CD4-positive, alpha-beta T cell treated with Interleukin-12 subunit alpha and Interleukin-12 subunit beta, for 1 hour (primary cell): ENCODE data around the gene NCOA3.
"Not testable (repeated sequence)": the region's sequence is repeated elsewhere in the genome, so short reads cannot be mapped to it uniquely, and the experiment has no call there.

Experiments used
- DNase-seq: peaks from one replicate; pipeline ENCODE4 v3.0.0-alpha.2; 2020

The NCOA3 gene

DNA sequence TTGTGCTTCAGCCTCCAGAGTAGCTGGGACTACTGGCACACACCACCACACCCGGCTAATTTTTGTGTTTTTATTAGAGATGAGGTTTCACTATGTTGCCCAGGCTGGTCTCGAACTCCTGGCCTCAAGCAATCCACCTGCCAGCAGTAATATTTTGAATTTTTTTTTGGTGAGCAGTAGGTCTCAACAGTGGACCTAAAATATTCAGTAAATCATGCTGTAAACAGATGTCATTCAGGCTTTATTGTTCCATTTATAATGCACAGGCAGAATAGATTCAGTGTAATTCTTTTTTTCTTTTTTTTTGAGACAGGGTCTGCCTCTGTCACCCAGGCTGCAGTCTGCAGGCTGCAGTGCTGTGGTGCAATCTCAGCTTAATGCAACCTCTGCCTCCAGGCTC lies 69.7 kb downstream of the NCOA3 start:
- no peak for DNase-seq

DNA sequence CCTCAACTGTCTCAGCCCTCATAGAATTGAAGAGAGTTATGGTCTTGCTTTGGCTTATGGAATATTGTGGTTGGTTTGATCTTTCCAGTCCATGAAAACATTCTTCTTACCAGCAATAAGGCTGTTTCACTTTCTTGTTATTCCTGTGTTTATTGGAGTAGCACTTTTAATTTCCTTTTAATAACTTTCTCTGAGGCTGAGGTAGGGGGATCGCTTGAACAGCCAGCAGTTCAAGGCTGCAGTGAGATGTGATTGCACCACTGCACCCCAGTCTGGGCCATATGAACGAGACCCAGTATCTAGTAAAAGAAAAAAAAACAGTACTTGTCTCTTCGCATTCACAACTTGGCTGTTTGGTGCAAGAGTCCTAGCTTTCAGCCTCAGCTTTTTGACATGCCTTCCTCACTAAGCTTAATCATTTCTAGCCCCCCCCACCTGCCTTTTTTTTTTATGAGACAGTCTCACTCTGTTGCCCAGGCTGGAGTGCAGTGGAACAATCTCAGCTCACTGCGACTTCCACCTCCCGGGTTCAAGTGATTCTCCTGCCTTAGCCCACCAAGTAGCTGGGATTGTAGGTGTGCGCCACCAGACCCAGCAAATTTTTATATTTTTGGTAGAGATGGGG lies 70.5 kb downstream of the NCOA3 start:
- DNase-seq = no peak

DNA sequence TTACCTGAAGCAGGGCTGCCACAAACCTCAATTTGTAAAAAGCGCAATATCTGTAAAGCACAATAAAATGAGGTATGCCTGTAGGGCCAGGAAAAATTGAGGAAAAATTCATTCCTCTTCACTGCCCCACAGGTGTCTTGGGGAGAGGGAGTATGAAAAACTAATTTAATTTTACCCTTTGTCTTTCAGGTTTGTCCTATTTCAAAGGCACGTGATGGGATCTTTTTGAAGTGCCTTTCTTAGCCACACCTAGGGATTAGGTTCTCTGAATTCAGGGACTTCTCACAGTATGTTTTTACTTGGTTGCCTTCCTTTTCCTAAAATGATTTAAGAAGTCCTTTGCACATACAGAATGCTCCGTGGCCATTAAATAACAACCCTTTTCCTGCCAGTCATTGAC lies 71.9 kb downstream of the NCOA3 start:
- no peak for DNase-seq

DNA sequence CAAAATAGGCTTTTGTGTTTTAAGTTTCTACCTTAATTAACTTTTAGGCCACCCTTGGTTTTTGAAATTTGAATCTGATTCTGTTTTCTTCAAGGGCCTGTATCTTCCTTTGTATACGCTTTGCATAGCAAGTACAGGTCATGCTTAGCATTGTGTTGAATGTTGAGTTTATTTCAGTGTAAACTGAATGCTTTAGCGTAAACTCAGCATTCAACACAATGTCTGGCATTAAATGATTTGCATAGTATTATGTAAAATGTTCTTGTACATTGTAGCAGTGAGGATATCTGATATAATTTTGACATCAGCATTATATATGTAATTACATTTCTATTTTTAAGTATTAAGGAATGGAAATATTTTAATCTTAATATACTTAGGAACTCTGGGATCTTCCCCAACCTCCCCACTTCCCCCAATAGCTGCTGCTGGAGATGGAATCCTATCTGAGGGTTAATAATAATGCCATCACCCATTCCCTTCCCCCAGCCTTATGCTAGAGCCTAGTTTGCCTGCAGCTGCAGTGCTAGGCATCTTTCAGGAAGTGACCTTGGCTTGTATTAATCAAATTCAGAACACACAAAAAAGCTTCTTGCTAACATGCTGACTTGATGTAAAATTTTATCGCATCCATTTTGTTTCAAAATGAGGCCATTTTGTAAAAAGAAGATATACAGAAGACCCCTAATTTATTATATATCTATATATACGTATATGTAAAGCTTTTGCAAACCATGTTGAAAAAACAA lies 73.1 kb downstream of the NCOA3 start:
- DNase-seq = peak; percentile 6

DNA sequence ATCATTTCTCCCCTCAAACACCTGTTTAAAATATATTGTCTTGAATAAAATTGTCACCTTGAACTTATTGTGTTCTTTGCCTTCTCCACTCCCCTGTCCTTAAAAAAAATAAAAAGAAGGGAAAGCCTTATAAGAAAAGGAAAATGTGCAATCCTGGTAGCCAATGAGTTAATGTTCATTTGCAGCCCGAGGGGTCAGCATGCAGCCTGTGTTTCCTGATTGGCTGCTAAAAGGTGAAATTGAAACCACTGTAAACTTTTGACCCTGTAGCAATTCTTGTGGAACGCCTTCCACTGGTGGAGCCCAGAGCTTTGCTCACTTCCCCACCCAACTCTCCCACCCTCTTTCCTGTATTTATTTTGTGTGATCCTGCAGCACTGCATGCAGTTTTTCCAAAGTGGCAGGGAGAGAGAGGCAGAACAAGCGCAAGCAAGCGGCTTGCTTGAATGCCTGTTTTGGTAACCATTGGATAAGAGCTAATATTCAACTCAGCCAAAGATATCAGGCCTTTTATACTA lies 74.9 kb downstream of the NCOA3 start:
- peak; percentile 14 for DNase-seq

DNA sequence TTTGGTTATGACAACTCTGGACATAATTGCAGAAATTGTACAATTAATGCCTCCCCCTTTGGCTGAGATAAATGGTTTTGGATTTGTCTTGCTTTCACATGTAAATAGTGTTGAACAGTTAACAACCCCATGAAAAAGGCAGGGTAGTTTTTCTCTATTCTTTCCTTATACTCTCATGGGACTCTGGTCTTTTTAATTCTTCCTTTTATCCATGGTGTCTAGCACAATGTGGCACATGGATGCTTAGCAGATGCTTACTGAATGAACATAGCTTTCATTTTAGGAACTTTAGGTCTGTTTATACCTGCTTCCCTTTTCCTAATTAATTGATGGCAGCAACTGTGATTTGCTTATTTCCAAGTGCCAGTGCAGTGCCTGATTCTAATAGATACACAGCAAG lies 75.6 kb downstream of the NCOA3 start:
- DNase-seq = no peak

DNA sequence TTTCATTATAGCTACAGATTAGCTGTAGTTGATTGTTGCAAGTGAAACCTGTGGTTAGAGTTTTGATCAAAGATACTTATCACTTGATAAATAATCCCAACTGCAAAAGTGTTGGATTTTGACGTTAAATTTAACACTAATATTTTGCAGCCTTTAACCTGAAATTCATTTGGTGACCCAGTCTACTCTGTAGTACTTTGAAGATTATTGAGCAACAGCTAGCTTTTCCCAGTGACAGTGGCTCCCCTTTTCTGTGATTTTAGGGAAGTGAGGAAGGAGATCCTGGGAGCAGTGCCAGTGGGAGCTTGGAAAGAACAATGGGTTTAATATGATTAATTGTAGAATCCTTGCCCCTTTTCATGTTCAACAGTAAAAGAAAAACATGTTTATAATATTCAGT lies 76.9 kb downstream of the NCOA3 start:
- no peak for DNase-seq

DNA sequence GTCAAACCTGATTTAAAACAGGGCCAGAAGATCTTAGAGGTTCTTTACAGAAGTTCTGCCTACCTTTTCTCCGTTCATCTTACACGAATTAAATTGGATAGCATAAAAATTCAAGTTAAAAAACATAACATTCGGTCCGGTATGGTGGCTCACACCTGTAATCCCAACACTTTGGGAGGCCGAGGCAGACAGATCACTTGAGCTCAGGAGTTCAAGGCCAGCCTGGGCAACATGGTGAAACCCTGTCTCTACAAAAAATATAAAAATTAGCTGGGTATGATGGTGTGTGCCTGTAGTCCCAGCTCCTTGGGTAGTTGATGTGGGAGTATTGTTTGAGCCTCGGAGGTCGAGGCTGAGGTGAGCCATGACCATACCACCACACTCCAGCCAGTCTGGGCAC lies 79.0 kb downstream of the NCOA3 start:
- DNase-seq = not testable (repeated sequence)

DNA sequence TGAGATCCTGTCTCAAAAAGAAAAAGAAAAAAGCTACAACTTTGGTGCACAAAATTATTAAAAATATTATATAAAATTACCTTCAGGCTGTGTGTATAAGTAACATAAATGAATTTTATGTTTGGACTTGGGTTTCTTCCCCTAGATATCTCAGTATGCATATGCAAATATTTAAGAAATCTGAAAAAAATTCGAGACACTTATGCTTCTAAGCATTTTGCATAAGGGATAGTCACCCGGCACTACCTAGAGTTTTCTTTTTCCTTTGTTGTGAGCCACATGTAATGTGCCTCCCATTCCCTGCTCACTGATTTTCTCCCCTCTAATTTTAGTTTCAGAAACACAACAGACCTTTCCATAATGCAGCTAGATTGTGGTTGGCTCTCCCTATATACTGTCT lies 79.4 kb downstream of the NCOA3 start:
- no peak for DNase-seq

DNA sequence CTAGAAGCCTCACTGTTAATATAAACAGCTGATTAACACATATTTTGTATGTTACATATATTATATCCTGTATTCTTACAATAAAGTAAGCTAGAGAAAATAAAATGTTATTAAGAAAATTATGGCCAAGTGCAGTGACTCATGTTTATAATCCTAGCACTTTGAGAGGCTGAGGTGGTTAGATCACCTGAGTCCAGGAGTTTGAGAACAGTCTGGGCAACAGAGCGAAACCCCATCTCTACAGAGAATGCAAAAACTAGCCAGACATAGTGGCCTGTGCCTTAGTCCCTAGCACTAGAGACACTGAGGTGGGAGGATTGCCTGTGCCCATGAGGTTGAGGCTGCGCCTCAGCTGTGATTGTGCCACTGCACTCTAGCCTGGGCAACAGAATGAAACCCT lies 81.9 kb downstream of the NCOA3 start:
- no peak for DNase-seq

DNA sequence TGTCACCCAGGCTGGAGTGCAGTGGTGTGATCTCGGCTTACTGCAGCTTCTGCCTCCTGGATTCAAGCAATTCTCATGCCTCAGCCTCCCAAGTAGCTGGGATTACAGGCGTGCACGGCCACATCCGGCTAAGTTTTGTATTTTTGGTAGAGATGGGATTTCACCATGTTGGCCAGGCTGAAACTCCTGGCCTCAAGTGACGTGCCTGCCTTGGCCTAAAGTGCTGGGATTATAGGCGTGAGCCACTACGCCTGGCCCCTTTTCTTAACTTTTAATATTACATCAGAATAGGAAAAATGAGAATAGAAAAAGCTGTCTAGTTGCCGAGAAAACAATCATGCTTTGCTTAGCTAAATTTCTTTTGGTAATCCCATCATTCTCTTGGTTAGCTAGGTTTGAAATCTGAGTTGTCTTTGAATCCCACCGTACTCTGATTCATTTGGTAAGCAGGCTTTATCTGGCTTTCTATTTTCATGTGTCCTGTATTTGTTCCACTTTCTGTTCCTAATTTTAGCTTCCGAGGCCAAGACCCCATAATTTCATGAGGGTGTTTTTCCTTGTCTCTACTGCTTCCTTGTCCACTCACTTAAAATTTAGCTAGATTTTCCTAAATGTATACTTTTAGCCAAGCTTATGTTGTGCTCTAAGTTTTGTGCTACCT lies 83.5 kb downstream of the NCOA3 start:
- DNase-seq = no peak

DNA sequence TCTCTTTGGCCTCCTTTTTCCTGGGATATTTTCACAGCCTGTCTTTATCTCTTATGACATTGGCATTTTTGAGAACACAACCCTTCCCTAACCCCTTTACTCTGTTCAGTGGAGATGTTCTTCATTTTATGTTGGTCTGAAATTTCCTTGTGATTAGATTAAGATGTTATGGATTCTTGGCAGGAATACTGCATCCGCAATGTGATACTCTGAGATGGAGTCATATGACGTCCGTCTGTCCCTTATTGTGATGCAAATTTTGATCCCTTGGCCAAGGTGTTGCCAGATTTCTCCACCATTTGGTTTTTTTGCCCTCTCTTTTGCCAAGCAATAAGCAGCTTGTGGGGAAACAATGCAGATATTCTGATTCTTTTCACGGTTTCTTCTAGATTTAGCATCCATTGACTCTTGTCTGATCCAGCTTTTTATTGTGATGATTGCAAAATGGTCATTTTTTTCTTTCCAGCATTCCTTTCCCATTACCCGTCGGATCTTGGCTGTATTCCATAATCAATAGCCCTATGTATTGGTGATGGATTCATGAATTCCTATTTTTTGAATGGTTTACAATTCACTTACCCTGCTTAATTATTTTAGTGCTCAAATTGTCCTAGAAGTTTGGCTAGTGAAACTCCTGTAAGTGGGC lies 85.1 kb downstream of the NCOA3 start:
- no peak for DNase-seq

DNA sequence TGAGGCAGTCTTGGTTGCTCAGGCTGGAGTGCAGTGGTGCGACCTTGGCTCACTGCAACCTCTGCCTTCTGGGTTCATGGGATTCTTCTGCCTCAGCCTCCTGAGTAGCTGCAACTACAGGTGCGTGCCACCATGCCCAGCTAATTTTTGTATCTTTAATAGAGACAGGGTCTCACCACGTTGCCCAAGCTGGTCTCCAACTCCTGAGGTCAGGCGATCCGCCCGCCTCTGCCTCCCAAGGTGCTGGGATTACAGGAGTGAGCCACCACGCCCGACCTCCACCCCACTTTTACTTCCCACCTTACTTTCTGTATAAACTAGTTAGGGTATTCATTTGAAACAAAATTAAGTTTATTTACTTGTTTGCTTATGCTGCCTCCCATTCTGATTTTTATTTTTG lies 86.5 kb downstream of the NCOA3 start:
- DNase-seq = no peak

DNA sequence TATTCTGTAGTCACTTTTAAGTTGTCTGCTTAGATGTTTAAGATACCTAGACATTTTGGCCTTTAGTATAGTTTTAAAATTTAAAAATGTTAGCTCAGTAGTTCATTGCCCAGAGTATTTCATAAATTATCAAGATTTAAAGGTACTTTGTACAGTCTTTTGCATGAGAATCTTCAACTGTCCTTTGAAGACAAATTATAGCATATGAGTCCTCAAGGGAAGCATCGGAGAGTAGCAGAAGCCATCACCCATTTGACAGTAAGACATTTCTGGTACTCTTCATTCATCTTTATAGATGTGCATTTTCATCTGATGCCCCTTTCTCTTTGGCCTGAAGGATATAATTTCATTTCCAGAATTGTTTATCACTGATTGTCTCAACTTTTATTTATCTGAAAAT lies 89.5 kb downstream of the NCOA3 start:
- DNase-seq = no peak

DNA sequence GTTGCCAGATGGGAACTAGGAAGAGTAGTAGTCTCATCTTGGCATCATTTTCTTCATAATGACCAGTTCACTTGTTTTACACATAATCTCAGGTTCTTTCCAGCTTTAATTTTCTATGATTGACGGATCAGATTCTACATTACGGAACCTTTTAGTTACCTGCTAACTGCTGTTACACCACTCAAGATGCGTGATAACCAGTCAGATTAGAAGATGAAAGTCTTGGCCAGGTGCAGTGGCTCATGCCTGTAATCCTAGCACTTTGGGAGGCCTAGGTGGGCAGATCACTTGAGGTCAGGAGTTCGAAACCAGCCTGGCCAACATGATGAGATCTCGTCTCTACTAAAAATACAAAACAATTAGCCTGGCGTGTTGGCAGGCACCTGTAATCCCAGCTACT lies 92.5 kb downstream of the NCOA3 start:
- DNase-seq = no peak

DNA sequence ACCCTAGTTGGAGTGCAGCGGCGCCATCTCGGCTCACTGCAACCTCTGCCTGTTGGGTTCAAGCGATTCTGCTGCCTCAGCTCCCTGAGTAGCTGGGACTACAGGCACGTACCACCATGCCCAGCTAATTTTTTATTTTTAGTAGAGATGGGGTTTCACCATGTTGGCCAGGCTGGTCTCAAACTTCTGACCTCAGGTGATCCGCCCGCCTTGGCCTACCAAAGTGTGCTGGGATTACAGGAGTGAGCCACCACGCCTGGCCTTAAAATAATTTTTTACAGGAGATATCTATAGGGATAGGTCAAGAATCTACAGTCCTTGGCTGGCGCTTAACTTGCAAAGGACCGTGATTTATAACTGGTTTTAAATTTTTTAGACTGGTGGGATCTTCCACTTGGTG lies 93.5 kb downstream of the NCOA3 start:
- not testable (repeated sequence) for DNase-seq

DNA sequence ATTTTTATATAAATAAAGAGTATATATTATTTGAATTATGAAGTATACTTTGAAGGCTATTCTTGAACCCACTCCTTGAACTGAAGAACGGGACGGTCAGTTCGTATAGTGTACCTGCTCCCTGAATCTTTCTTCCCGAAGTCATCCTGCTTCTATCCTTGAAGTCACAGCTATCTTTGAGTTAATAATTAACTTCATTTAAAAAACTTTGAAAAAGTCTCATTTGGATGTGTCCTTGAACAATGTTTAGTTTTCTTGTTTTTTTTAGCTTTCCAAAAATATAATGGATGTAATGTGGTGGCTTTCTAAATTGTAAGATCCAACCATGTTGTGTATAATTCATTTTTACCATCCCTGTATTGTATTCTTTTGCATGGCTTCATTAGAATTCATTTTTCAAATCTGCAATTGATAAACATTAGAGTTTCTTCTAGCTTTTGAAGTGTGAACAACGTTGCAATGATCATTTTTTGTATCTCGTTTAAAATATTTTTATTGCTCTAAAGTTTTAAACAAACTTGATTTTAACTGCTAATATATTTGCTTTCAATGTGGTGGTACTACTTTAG lies 94.4 kb downstream of the NCOA3 start:
- no peak for DNase-seq

DNA sequence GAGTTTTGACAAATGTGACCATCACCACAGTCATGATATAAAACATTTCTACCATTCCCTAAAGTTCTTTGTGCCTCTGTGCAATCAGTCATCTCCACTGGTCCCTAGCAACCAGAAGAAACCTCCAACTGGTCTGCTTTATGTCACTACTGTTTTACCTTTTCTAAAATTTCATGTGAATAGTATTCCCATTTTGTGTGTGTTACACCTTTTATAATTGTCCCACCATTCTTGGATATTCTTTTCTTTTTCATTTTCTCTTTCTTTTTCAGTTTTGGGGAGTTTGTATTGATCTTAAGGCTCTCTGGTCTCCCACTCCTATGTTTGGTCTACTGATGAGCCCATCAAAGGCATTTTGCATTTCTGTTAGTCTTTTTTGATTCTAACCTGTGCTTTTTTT lies 95.4 kb downstream of the NCOA3 start:
- DNase-seq = no peak

DNA sequence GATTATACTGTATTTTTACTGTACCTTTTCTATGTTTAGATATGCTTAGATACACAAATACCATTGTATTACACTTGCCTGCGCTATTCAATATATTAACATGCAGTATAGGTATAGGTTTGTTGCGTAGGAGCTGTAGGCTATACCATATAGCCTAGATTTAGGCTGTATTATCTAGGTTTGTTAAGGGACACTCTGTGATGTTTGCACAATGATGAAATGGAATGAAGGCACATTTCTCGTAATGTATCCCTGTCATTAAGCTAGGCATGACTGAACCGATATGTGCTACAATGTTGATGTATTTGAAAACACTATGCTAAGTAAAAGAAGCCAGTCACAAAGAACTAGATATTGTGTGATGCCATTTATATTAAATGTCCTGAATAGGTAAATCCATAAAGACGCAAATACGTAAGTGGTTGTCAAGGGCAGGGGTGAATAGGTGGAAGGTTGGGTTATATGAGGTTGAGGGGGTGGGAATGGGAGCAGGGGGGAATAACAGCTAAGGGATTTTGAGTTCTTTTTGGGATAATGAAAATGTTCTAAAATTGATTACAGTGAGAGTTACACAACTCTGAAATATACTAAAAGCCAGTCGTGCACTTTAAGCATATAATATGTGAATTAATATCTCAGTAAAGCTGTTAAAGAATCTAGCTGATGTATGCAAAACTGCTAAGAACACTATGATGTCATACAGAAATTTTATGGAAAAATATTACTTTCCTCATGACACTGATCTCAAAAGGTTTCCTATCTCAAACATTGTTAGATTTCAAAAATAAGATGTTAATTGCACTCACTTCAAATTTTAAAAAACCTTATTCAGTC lies 97.4 kb downstream of the NCOA3 start:
- no peak for DNase-seq

DNA sequence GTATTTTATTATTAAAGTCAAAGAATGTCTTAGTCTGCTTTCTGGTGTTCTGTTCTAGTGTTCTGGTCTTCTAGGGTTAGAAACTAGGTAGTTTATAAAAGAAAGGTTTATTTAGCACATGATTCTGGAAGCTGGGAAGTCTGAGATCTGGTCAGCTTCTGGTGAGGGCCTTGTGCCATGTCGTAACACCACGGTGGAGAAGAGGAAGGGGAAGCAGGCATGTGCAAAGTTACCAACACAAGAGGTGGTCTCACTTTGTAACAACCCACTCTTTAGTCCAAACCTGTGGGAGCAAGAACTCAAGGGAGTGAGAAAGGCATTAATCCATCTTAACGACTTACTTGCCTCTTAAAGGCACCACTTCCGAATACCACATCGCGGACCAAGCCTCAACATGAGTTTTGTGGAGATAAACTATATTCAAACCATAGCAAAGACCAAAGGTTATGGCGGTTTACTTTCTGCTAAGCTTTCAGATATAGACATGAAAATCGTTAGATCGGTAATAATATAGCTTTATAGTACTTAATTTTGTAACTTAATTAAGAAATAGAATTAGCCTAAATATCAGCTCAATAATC lies 99.4 kb downstream of the NCOA3 start:
- no peak for DNase-seq

DNA sequence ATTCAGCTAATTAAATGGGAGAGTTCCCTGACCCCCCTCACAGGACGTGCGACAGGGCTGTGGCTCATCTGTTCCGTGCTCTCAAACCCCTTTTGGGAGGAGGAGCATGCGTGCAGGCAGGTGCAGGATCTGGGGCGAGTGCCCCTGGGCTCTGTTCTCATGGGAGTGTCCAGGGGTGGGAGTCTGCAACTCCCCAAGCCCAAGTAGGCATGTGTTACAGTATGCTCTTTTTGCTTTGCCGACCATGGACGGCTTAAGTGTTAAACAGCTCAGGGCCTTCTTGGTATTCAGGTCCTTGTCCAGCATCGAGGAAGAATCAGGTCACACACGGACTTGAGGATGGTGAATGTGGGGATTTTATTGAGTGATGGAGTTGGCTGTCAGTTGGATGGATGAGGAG lies 101.6 kb downstream of the NCOA3 start:
- DNase-seq = no peak
